IPS DF 6.9 (cell line): ENCODE results near the gene SLC26A11.
A peak's percentile ranks its signal among the peaks of the same experiment; 100 is the strongest.

Source experiments
- DNase-seq: peaks from one replicate; pipeline ENCODE4 v3.0.0-alpha.2; 2013; ENCODE audit warnings: low read depth, low spot score
- H3K27ac ChIP-seq: one replicate; pipeline ENCODE4 v1.5.1; 2013; ENCODE audit warnings: low read length, control low read depth
- H3K27me3 ChIP-seq: 2 replicates; pipeline ENCODE4 v1.6.1; 2013; ENCODE audit warnings: mild to moderate bottlenecking, low read length; ENCODE audit not compliant: control insufficient read depth, insufficient read depth
- H3K36me3 ChIP-seq: 2 replicates; pipeline ENCODE4 v1.6.1; 2013; ENCODE audit warnings: low read length; ENCODE audit not compliant: control insufficient read depth, insufficient read depth
- H3K4me1 ChIP-seq: 2 replicates; pipeline ENCODE4 v1.6.1; 2013; ENCODE audit warnings: low read length; ENCODE audit not compliant: control insufficient read depth, insufficient read depth
- H3K4me3 ChIP-seq: 2 replicates; pipeline ENCODE4 v1.5.1; 2013; ENCODE audit warnings: mild to moderate bottlenecking, low read length
- H3K9me3 ChIP-seq: 2 replicates; pipeline ENCODE4 v1.6.1; 2013; ENCODE audit warnings: low read length, inconsistent platforms; ENCODE audit not compliant: control insufficient read depth, insufficient read depth
- WGBS: extraction: QIAGEN DNeasy Blood & Tissue Kit; methylation state at CpG from one replicate; pipeline ENCODE4 v1.1.7; 2013; ENCODE audit warnings: mixed read lengths, missing lambda C conversion rate; ENCODE audit not compliant: insufficient read length, insufficient coverage; 5-methylcytosine and 5-hydroxymethylcytosine counted together

SLC26A11 gene

DNA sequence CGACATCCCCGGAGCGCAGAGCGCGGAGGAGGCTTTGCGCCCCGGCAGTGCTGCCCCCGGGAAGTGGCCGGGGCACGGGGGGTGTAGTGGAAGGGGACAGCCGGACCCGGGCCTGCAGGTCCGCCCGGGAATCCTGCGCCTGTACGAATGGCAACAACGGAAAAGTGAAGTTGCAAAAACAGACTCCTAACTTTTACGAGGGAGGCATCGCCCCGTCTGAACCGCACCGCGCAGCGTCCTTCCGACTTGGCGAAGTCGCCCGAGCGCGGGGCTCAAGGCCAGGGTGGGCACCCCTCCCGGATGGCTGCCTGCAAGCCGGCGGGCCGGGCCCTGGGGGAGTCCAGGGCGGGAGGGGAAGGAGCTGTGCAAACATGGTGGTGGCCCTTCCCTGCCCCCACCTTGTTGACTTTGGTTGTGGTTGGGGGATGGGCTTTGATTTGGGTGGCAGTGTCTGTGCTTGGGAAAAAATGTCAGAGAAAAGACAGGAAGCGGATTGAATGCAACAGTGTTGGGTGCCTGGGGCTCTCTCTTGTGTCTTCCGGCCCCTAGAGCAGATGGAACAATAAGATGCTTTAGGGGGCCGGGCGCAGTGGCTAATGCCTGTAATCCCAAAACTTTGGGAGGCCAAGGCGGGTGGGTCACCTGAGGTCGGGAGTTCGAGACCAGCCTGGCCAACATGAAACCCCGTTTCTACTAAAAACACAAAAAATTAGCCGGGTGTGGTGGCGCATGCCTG lies 41.1 kb downstream of the SLC26A11 start:
- H3K27ac ChIP-seq = peak overlapping the region; percentile 18
- peak overlapping the region; percentile 81 for H3K4me3 ChIP-seq
- no CpG with 5 or more reads among the region's 45 CpGs for WGBS
- H3K36me3 ChIP-seq = peaks cover 5% of the 10 kb centered on the region; the same call in 1 of the 2 replicates
- DNase-seq = peak; percentile 81
- no peaks in the 10 kb centered on the region for H3K9me3 ChIP-seq
- no peaks in the 10 kb centered on the region for H3K27me3 ChIP-seq
- peaks cover 11% of the 10 kb centered on the region for H3K4me1 ChIP-seq

DNA sequence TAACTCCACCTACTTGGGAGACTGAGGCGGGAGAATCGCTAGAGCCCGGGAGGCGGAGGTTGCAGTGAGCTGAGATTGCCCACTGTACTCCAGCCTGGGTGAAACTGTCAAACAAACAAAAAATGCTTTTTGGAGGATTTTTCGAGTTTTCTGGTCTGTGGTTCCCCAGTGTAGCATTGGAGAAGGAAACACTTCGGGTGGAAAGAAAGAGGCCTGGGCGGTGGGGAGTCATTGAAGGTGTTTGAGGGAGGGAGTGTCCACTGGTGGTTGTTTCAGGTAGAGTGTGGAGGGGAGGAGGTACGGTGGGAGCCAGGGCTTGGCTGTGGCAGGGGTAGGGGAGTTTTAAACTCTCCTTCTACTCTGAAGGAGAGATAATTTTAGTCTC lies 41.7 kb downstream of the SLC26A11 start:
- peak overlapping the region; percentile 81; the same call in 1 of the 2 replicates for H3K4me3 ChIP-seq
- H3K36me3 ChIP-seq = peaks cover 5% of the 10 kb centered on the region; the same call in 1 of the 2 replicates
- no peaks in the 10 kb centered on the region for H3K9me3 ChIP-seq
- peak overlapping the region; percentile 18 for H3K27ac ChIP-seq
- no peak for DNase-seq
- H3K27me3 ChIP-seq = no peaks in the 10 kb centered on the region
- no CpG with 5 or more reads among the region's 8 CpGs for WGBS
- H3K4me1 ChIP-seq = peaks cover 11% of the 10 kb centered on the region

GRCh38 chr17:80262291-80262690 lies 42.1 kb downstream of the SLC26A11 start:
- no peak for DNase-seq
- no peak overlapping the region for H3K4me3 ChIP-seq
- peaks cover 5% of the 10 kb centered on the region; the same call in 1 of the 2 replicates for H3K36me3 ChIP-seq
- no peaks in the 10 kb centered on the region for H3K9me3 ChIP-seq
- H3K4me1 ChIP-seq = peaks cover 11% of the 10 kb centered on the region
- H3K27me3 ChIP-seq = no peaks in the 10 kb centered on the region
- no peak overlapping the region for H3K27ac ChIP-seq
- no CpG with 5 or more reads among the region's 3 CpGs for WGBS

GRCh38 chr17:80262775-80263244 lies 42.6 kb downstream of the SLC26A11 start:
- Histone ChIP-seq H3K9me3 (no peaks in the 10 kb centered on the region), H3K4me1 (peaks cover 11% of the 10 kb centered on the region), H3K27ac (no peak overlapping the region), H3K4me3 (no peak overlapping the region), H3K36me3 (peaks cover 5% of the 10 kb centered on the region; the same call in 1 of the 2 replicates), H3K27me3 (no peaks in the 10 kb centered on the region)
- no CpG with 5 or more reads among the region's 8 CpGs for WGBS
- DNase-seq = no peak

GRCh38 chr17:80263253-80264204 lies 43.3 kb downstream of the SLC26A11 start:
- Histone ChIP-seq H3K27me3 (no peaks in the 10 kb centered on the region), H3K27ac (no peak overlapping the region), H3K36me3 (peaks cover 5% of the 10 kb centered on the region; the same call in 1 of the 2 replicates), H3K4me3 (no peak overlapping the region), H3K4me1 (peaks cover 11% of the 10 kb centered on the region), H3K9me3 (no peaks in the 10 kb centered on the region)
- DNase-seq = no peak
- WGBS = no CpG with 5 or more reads among the region's 19 CpGs

- Histone ChIP-seq H3K27me3 (no peaks in the 10 kb centered on the region), H3K4me3 (no peak overlapping the region), H3K4me1 (peaks cover 10% of the 10 kb centered on the region), H3K27ac (no peak overlapping the region), H3K36me3 (peaks cover 5% of the 10 kb centered on the region; the same call in 1 of the 2 replicates), H3K9me3 (no peaks in the 10 kb centered on the region)
- DNase-seq = no peak
- WGBS = no CpG with 5 or more reads among the region's 19 CpGs
Measured at GRCh38 chr17:80264205-80265075, 44.2 kb downstream of the SLC26A11 start.

- H3K4me1 ChIP-seq = peaks cover 12% of the 10 kb centered on the region
- no peak for DNase-seq
- H3K9me3 ChIP-seq = no peaks in the 10 kb centered on the region
- no peaks in the 10 kb centered on the region for H3K27me3 ChIP-seq
- H3K4me3 ChIP-seq = no peak overlapping the region
- H3K27ac ChIP-seq = no peak overlapping the region
- peaks cover 5% of the 10 kb centered on the region; the same call in 1 of the 2 replicates for H3K36me3 ChIP-seq
- WGBS = no CpG with 5 or more reads among the region's 17 CpGs
Measured at GRCh38 chr17:80265205-80266068, 45.2 kb downstream of the SLC26A11 start.

DNA sequence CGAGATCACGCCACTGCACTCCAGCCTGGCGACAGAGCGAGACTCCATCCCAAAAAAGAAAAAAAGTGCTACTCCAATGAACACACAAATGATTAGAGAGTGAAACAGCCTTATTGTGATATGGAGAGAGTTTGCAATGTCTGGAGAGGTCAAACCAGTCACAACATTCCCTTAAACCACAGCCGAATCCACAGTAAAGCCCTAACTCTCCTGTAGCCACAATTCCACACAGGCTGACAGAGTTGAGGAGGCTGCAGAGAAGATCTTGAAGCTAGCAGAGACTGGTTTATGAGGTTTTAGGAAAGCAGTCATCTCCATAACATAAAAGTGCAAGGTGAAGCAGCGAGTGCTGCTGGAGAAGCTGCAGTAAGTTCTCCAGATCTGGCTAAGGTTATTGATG lies 47.2 kb downstream of the SLC26A11 start:
- no CpG with 5 or more reads among the region's 6 CpGs for WGBS
- H3K36me3 ChIP-seq = peaks cover 5% of the 10 kb centered on the region; the same call in 1 of the 2 replicates

GRCh38 chr17:80268427-80268826 lies 48.2 kb downstream of the SLC26A11 start:
- H3K27me3 ChIP-seq = no peaks in the 10 kb centered on the region
- H3K27ac ChIP-seq = no peak overlapping the region
- no peak for DNase-seq
- H3K36me3 ChIP-seq = peaks cover 5% of the 10 kb centered on the region; the same call in 1 of the 2 replicates
- H3K4me3 ChIP-seq = no peak overlapping the region
- H3K4me1 ChIP-seq = peaks cover 4% of the 10 kb centered on the region; the same call in 1 of the 2 replicates
- H3K9me3 ChIP-seq = no peaks in the 10 kb centered on the region
- no CpG with 5 or more reads among the region's 4 CpGs for WGBS

More for the DNA sequence above, 47.2 kb downstream of the SLC26A11 start:
- no peak overlapping the region for H3K4me3 ChIP-seq
- peaks cover 11% of the 10 kb centered on the region for H3K4me1 ChIP-seq
- DNase-seq = no peak
- no peaks in the 10 kb centered on the region for H3K9me3 ChIP-seq
- H3K27me3 ChIP-seq = no peaks in the 10 kb centered on the region
- no peak overlapping the region for H3K27ac ChIP-seq
